Measurements from ENCODE around the gene XPR1.

- TF ChIP-seq EP300 (IDR thresholded peaks at IDR 0.05; ENCODE audit: low read depth) (no peak), CTCF (IDR thresholded peaks at IDR 0.05) (no peak), POLR2AphosphoS5 (IDR thresholded peaks at IDR 0.05) (no peak)
These were observed 157.6 kb downstream of the XPR1 start for GRCh38 chr1:180789460-180789859.

Data from transverse colon (tissue), 4 donors.